ENCODE measurements around the gene UTP11.

GRCh38 chr1:37989361-37989930 lies 23.1 kb upstream of the UTP11 start:
- TF ChIP-seq GATA2 (IDR thresholded peaks at IDR 0.05; ENCODE audit: low read depth, low read length) (no peak), GATA3 (IDR thresholded peaks at IDR 0.05; ENCODE audit: low read depth, low read length) (no peak)

Measured in SH-SY5Y (cell line).